Measurements from ENCODE around the gene PLA2G6.
A peak's percentile ranks its signal among the peaks of the same experiment; 100 is the strongest.

GRCh38 chr22:38201711-38202436 lies 20.2 kb upstream of the PLA2G6 start, which contains the start of gene MAFF:
- TF ChIP-seq POLR2A (IDR thresholded peaks at IDR 0.05): peak; percentile 98
- peak in 1 of 3 donors; percentile 13 for TF ChIP-seq CTCF (IDR thresholded peaks at IDR 0.05)

Measured in breast epithelium (tissue), 3 donors.